Stimulated activated CD4-positive, alpha-beta T cell treated with anti-CD3 and anti-CD28 coated beads, TNF-alpha, amount 100 ng/mL, for 24 hours (primary cell): Measurements from ENCODE around the gene TMEM17.

ENCODE experiments used
- DNase-seq, 3 experiments: peaks; one replicate each; pipeline ENCODE4 v3.0.0-alpha.2; 2020; ENCODE audit warnings: low read depth in 3 of 3

Gene TMEM17

GRCh38 chr2:62455957-62456692 is 49.9 kb downstream of the TMEM17 start:
- no peak for DNase-seq

GRCh38 chr2:62453955-62454354 is 52.0 kb downstream of the TMEM17 start:
- DNase-seq: no peak

GRCh38 chr2:62452701-62453454 is 53.1 kb downstream of the TMEM17 start:
- no peak for DNase-seq

- no peak for DNase-seq
Measured at GRCh38 chr2:62450716-62451191, 55.2 kb downstream of the TMEM17 start.
